Measurements from ENCODE around the gene CKAP2. TPM values are rescaled to one million over a fixed set of nuclear protein-coding genes. Genes with fewer than 3 reads are reported as not detected.
"Not testable (repeated sequence)": the region's sequence is repeated elsewhere in the genome, so short reads cannot be mapped to it uniquely, and the experiment has no call there.

Gene CKAP2
- total RNA-seq, 2 experiments from 2014 or later = 66.5 to 94.9 TPM

DNA sequence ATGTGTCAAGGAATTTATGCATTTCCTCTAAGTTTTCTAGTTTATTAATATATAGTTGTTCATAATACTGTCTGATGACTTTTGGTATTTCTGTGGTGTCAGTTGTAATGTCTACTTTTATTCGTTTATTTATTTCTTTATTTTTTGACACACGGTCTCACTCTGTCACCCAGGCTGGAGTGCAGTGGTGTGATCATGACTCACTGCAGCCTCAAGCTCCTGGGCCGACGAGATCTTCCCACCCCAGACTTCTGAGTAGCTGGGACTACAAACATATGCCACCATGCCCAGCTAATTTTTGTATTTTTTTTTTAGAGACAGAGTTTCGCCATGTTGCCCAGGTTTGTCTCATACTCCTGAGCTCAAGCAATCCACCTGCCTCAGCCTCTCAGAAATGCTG, 39.0 kb downstream of the CKAP2 start:
- intact Hi-C loops (cut with micrococcal nuclease; ENCODE audit: unreplicated experiment); POLR2A ChIA-PET; H3K79me2 ChIP-seq (ENCODE audit: insufficient read depth, low read depth, low read length); CTCF ChIA-PET (ENCODE audit: unreplicated experiment); DNase-seq (ENCODE audit: low spot score); BruUV-seq (replicated peaks); H3K4me1 ChIP-seq (ENCODE audit: insufficient read depth, low read length, poor library complexity, severe bottlenecking); H3K27ac ChIP-seq (ENCODE audit: low read depth, low read length, poor library complexity, severe bottlenecking); H3K36me3 ChIP-seq (ENCODE audit: insufficient read depth, low read length); H3K9me3 ChIP-seq (ENCODE audit: low read length); H3K4me2 ChIP-seq (ENCODE audit: low read length); H2AFZ ChIP-seq (ENCODE audit: low read length); H3K4me3 ChIP-seq (ENCODE audit: low read depth, low read length, poor library complexity, severe bottlenecking); H4K20me1 ChIP-seq (ENCODE audit: insufficient read depth, low read length); H3K9me2 ChIP-seq (ENCODE audit: insufficient read depth, low read length): not testable (repeated sequence)

DNA sequence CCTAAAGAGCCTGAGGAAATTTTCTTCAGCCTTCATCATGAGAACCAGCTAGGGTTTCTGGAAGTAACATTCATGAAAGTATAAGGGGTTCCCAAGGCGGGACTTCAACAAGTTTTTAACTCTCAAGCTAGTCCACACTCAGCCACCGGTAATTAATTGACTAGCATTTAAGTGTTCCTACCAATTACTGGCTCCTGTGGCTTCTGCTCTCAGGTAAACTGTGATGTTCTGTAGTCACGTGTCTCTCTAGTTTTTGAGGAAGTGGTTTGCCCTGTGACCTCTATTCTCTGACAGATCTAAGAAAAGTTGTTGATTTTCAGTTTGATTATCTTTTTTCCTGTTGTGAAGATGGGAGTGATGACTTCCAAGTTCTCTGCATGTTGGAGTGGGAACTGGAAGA, 42.7 kb downstream of the CKAP2 start:
- DNase-seq (ENCODE audit: low spot score); H3K4me2 ChIP-seq (ENCODE audit: low read length); CTCF ChIA-PET (ENCODE audit: unreplicated experiment); intact Hi-C loops (cut with micrococcal nuclease; ENCODE audit: unreplicated experiment); H3K9me3 ChIP-seq (ENCODE audit: low read length); H3K4me3 ChIP-seq (ENCODE audit: low read depth, low read length, poor library complexity, severe bottlenecking); H3K9me2 ChIP-seq (ENCODE audit: insufficient read depth, low read length); H2AFZ ChIP-seq (ENCODE audit: low read length); H3K27ac ChIP-seq (ENCODE audit: low read depth, low read length, poor library complexity, severe bottlenecking); H3K36me3 ChIP-seq (ENCODE audit: insufficient read depth, low read length); BruUV-seq (replicated peaks); H3K79me2 ChIP-seq (ENCODE audit: insufficient read depth, low read depth, low read length); H4K20me1 ChIP-seq (ENCODE audit: insufficient read depth, low read length); H3K4me1 ChIP-seq (ENCODE audit: insufficient read depth, low read length, poor library complexity, severe bottlenecking); POLR2A ChIA-PET: not testable (repeated sequence)

DNA sequence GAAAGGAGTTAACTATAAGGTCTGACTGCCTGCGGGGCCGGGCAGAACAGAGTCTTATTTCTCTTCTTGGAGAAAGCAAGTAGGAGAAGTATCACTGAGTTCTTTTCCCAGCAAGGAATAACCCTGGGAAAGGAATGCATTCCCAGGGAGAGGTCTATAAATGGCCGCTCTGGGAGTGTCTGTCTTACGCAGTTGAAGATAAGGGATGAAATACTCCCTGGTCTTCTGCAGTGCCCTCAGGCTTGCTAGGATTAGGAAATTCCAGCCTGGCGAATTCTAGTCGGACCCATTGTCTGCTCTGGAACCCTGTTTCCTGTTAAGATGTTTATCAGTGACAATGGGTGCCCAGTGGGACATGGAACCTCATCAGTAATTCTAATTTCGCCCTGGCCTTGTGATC, 47.0 kb downstream of the CKAP2 start:
- H3K9me2 ChIP-seq (ENCODE audit: insufficient read depth, low read length); intact Hi-C loops (cut with micrococcal nuclease; ENCODE audit: unreplicated experiment); H3K36me3 ChIP-seq (ENCODE audit: insufficient read depth, low read length); H4K20me1 ChIP-seq (ENCODE audit: insufficient read depth, low read length); H3K4me3 ChIP-seq (ENCODE audit: low read depth, low read length, poor library complexity, severe bottlenecking); BruUV-seq (replicated peaks); H3K4me1 ChIP-seq (ENCODE audit: insufficient read depth, low read length, poor library complexity, severe bottlenecking); CTCF ChIA-PET (ENCODE audit: unreplicated experiment); POLR2A ChIA-PET; DNase-seq (ENCODE audit: low spot score); H3K79me2 ChIP-seq (ENCODE audit: insufficient read depth, low read depth, low read length); H3K4me2 ChIP-seq (ENCODE audit: low read length); H2AFZ ChIP-seq (ENCODE audit: low read length); H3K27ac ChIP-seq (ENCODE audit: low read depth, low read length, poor library complexity, severe bottlenecking); H3K9me3 ChIP-seq (ENCODE audit: low read length): not testable (repeated sequence)

DNA sequence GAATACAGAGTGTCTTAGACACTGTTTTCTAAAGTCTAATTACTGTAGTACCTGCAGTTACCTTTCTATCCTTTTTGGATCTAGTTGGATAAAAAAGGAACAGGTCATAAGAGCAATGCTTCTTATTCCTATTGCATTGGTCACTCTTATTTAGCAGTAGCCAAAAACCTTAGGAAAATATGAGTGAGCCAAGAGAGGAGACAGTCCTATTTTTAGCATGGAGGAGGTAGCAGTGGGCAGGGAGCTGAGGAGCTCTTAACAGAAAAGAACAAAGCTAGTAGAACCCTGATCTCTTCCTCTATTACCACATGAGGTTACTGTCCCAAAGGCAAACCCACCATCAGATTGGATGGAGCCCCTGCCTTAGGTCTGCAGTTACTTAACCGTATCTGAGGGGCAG, 50.6 kb downstream of the CKAP2 start:
- H4K20me1 ChIP-seq (ENCODE audit: insufficient read depth, low read length); H3K36me3 ChIP-seq (ENCODE audit: insufficient read depth, low read length); POLR2A ChIA-PET; BruUV-seq (replicated peaks); DNase-seq (ENCODE audit: low spot score); H3K4me3 ChIP-seq (ENCODE audit: low read depth, low read length, poor library complexity, severe bottlenecking); H3K9me3 ChIP-seq (ENCODE audit: low read length); H3K27ac ChIP-seq (ENCODE audit: low read depth, low read length, poor library complexity, severe bottlenecking); H3K79me2 ChIP-seq (ENCODE audit: insufficient read depth, low read depth, low read length); intact Hi-C loops (cut with micrococcal nuclease; ENCODE audit: unreplicated experiment); H2AFZ ChIP-seq (ENCODE audit: low read length); H3K9me2 ChIP-seq (ENCODE audit: insufficient read depth, low read length); H3K4me1 ChIP-seq (ENCODE audit: insufficient read depth, low read length, poor library complexity, severe bottlenecking); H3K4me2 ChIP-seq (ENCODE audit: low read length); CTCF ChIA-PET (ENCODE audit: unreplicated experiment): not testable (repeated sequence)

DNA sequence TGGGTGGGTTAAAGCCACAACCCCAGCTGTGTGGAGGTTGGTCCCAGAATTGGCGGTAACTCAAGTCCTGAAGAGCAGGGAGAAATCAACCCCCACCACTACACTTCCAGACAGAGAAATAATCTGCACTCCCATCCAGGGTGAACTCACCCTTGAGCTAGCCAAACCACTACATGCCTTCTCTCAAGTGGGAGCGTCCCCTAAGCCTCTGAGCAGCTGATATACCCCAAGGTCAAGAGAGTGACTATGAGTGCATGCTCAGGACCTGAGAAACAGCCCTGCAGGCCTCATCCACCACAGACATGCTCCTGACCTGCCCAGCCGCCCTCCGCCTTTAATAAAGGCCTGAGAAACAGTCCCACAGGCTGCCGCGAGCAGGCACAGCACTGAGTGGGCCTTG, 54.3 kb downstream of the CKAP2 start:
- H3K27ac ChIP-seq (ENCODE audit: low read depth, low read length, poor library complexity, severe bottlenecking); DNase-seq (ENCODE audit: low spot score); CTCF ChIA-PET (ENCODE audit: unreplicated experiment); BruUV-seq (replicated peaks); POLR2A ChIA-PET; H3K79me2 ChIP-seq (ENCODE audit: insufficient read depth, low read depth, low read length); H2AFZ ChIP-seq (ENCODE audit: low read length); H3K36me3 ChIP-seq (ENCODE audit: insufficient read depth, low read length); H3K9me2 ChIP-seq (ENCODE audit: insufficient read depth, low read length); H3K4me3 ChIP-seq (ENCODE audit: low read depth, low read length, poor library complexity, severe bottlenecking); H3K4me2 ChIP-seq (ENCODE audit: low read length); H4K20me1 ChIP-seq (ENCODE audit: insufficient read depth, low read length); H3K9me3 ChIP-seq (ENCODE audit: low read length); H3K4me1 ChIP-seq (ENCODE audit: insufficient read depth, low read length, poor library complexity, severe bottlenecking); intact Hi-C loops (cut with micrococcal nuclease; ENCODE audit: unreplicated experiment): not testable (repeated sequence)

DNA sequence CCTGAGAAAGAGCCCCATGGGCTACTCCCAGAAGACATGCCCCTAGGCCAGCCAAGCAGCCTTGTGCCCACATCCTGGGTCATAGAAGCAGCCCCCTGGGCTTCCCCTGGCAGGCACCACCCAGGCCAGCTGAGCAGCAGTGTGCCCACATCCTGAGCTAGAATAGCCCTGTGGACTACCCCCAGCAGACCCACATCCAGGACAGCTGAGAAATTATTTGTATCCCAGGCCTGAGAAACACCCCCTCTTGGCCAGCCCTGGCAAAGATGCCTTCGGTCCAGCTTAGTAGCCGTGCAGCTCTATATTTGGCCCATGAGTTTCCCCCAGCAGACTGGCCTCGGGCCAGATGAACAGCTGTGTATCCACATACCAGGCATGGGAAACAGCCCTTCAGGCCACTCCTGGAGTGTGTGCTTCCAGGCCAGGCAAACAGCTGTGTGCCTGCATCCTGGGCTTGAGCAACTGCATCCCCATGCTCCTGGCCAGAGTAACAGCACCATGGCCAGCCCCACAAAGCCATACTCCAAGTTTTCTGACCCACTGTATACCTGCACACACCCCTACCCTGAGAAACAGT, 55.0 kb downstream of the CKAP2 start:
- H4K20me1 ChIP-seq (ENCODE audit: insufficient read depth, low read length); H2AFZ ChIP-seq (ENCODE audit: low read length); H3K27ac ChIP-seq (ENCODE audit: low read depth, low read length, poor library complexity, severe bottlenecking); POLR2A ChIA-PET; H3K36me3 ChIP-seq (ENCODE audit: insufficient read depth, low read length); H3K9me2 ChIP-seq (ENCODE audit: insufficient read depth, low read length); CTCF ChIA-PET (ENCODE audit: unreplicated experiment); H3K9me3 ChIP-seq (ENCODE audit: low read length); H3K4me3 ChIP-seq (ENCODE audit: low read depth, low read length, poor library complexity, severe bottlenecking); H3K79me2 ChIP-seq (ENCODE audit: insufficient read depth, low read depth, low read length); DNase-seq (ENCODE audit: low spot score); H3K4me2 ChIP-seq (ENCODE audit: low read length); H3K4me1 ChIP-seq (ENCODE audit: insufficient read depth, low read length, poor library complexity, severe bottlenecking); BruUV-seq (replicated peaks); intact Hi-C loops (cut with micrococcal nuclease; ENCODE audit: unreplicated experiment): not testable (repeated sequence)

DNA sequence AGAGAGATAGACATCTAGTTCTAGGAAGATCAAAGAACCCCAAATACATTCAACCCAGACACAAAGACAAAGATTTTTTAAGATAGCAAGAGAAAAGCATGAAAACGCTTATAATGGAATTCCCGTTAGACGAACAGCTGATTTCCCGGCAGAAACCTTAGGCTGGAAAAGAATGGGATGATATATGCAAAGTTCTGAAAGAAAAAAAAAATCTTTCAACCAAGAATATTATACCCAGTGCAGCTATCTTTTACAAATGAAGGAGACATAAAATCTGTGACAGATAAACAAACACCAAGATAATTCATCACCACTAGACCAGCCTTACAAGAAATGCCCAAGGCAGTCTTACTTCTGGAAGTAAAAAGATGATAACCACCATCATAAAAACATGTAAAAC, 56.3 kb downstream of the CKAP2 start:
- DNase-seq (ENCODE audit: low spot score); intact Hi-C loops (cut with micrococcal nuclease; ENCODE audit: unreplicated experiment); H3K9me2 ChIP-seq (ENCODE audit: insufficient read depth, low read length); H3K27ac ChIP-seq (ENCODE audit: low read depth, low read length, poor library complexity, severe bottlenecking); H3K9me3 ChIP-seq (ENCODE audit: low read length); H4K20me1 ChIP-seq (ENCODE audit: insufficient read depth, low read length); POLR2A ChIA-PET; H3K4me3 ChIP-seq (ENCODE audit: low read depth, low read length, poor library complexity, severe bottlenecking); H3K4me2 ChIP-seq (ENCODE audit: low read length); H3K79me2 ChIP-seq (ENCODE audit: insufficient read depth, low read depth, low read length); H2AFZ ChIP-seq (ENCODE audit: low read length); H3K4me1 ChIP-seq (ENCODE audit: insufficient read depth, low read length, poor library complexity, severe bottlenecking); H3K36me3 ChIP-seq (ENCODE audit: insufficient read depth, low read length); BruUV-seq (replicated peaks); CTCF ChIA-PET (ENCODE audit: unreplicated experiment): not testable (repeated sequence)

Data from OCI-LY7 (cell line).